ENCODE results near the gene ABITRAM. TPM values are rescaled to one million over a fixed set of nuclear protein-coding genes. Genes with fewer than 3 reads are reported as not detected.

ABITRAM gene
- total and polyA plus RNA-seq, 2 experiments from 2014 or later, result 10.1 to 11.5 TPM

Other genes with a start within 250 kb of the ABITRAM start
- gene ACTL7B, start 78.4 kb upstream of the ABITRAM start, total RNA-seq (2014; rRNA removed; shearing (Covaris generic)), result 0.08 TPM in 1 of 2 replicates, not detected in the other
- gene ACTL7B, start 78.4 kb upstream of the ABITRAM start, polyA plus RNA-seq (2016; fragmentation: Nextera tagmentation; extraction: Ambion mirVana), result not detected in 2 replicates
- not detected in 2 replicates for gene ACTL7A, start 72.1 kb upstream of the ABITRAM start, total RNA-seq (2014; rRNA removed; shearing (Covaris generic))
- 0.14 TPM in 1 of 2 replicates, not detected in the other for gene ACTL7A, start 72.1 kb upstream of the ABITRAM start, polyA plus RNA-seq (2016; fragmentation: Nextera tagmentation; extraction: Ambion mirVana)
- gene ELP1, start 276 bp upstream of the ABITRAM start, total RNA-seq (2014; rRNA removed; shearing (Covaris generic)), result 32.9 and 46.3 TPM in 2 replicates
- 6.3 and 9.1 TPM in 2 replicates for gene ELP1, start 276 bp upstream of the ABITRAM start, polyA plus RNA-seq (2016; fragmentation: Nextera tagmentation; extraction: Ambion mirVana)
- 63.0 and 94.3 TPM in 2 replicates for gene CTNNAL1, start 79.1 kb downstream of the ABITRAM start, total RNA-seq (2014; rRNA removed; shearing (Covaris generic))
- gene CTNNAL1, start 79.1 kb downstream of the ABITRAM start, polyA plus RNA-seq (2016; fragmentation: Nextera tagmentation; extraction: Ambion mirVana), result 206 and 211 TPM in 2 replicates
- gene TMEM245, start 185.5 kb downstream of the ABITRAM start, total RNA-seq (2014; rRNA removed; shearing (Covaris generic)), result 61.3 and 64.1 TPM in 2 replicates
- 14.8 and 17.3 TPM in 2 replicates for gene TMEM245, start 185.5 kb downstream of the ABITRAM start, polyA plus RNA-seq (2016; fragmentation: Nextera tagmentation; extraction: Ambion mirVana)
- 0.78 and 1.1 TPM in 2 replicates for gene FRRS1L, start 232.8 kb downstream of the ABITRAM start, total RNA-seq (2014; rRNA removed; shearing (Covaris generic))
- gene FRRS1L, start 232.8 kb downstream of the ABITRAM start, polyA plus RNA-seq (2016; fragmentation: Nextera tagmentation; extraction: Ambion mirVana), result 0.37 and 0.54 TPM in 2 replicates